ENCODE measurements around the gene SLC39A6. TPM values are rescaled to one million over a fixed set of nuclear protein-coding genes. Genes with fewer than 3 reads are reported as not detected.

Gene SLC39A6
- total and polyA plus RNA-seq, 7 donors: 8.9 to 21.6 (median 14.9) TPM

GRCh38 chr18:36058674-36059073 lies 70.5 kb downstream of the SLC39A6 start:
- no peak for TF ChIP-seq CTCF (IDR thresholded peaks at IDR 0.05)
- H3K4me3 ChIP-seq: no peak overlapping the region
- 85 to 97% (median 89%) methylated on average over 3 of the region's 3 CpGs for WGBS, 3 donors
- DNase-seq (no peak), ATAC-seq (no peak)
- peaks cover 2% of the 10 kb centered on the region for H3K4me1 ChIP-seq
- intact Hi-C loops (cut with DNase I): no loop called here
- H3K27ac ChIP-seq: no peak overlapping the region
- no peaks in the 10 kb centered on the region for H3K9me3 ChIP-seq
- H3K27me3 ChIP-seq (ENCODE audit: insufficient read depth in 3 of 3, low read length in 2 of 3): no peaks in the 10 kb centered on the region
- H3K36me3 ChIP-seq (ENCODE audit: insufficient read depth in 1 of 2, low read depth in 1 of 2): no peaks in the 10 kb centered on the region

Other genes with a start within 250 kb of the SLC39A6 start
- gene RPRD1A, start 61.8 kb downstream of the SLC39A6 start, total RNA-seq: 10 to 100 TPM; 41.5 to 59.0 (median 50.3) TPM
- gene RPRD1A, start 61.8 kb downstream of the SLC39A6 start, polyA plus RNA-seq: 10 to 100 TPM; 24.9 to 67.1 (median 32.8) TPM
- gene ELP2, start 559 bp upstream of the SLC39A6 start, total RNA-seq: 10 to 100 TPM; 54.7 to 65.5 (median 57.4) TPM
- 10 to 100 TPM; 25.0 to 39.6 (median 33.7) TPM for gene ELP2, start 559 bp upstream of the SLC39A6 start, polyA plus RNA-seq
- 1 to 10 TPM in 2 of 4 donors, under 1 TPM in 2; 0.30 to 4.8 (median 1.9) TPM for gene MOCOS, start 58.2 kb upstream of the SLC39A6 start, total RNA-seq
- gene MOCOS, start 58.2 kb upstream of the SLC39A6 start, polyA plus RNA-seq: 1 to 10 TPM in 1 of 3 donors, under 1 TPM in 2; 0.79 to 1.1 (median 0.94) TPM
- gene FHOD3, start 168.4 kb upstream of the SLC39A6 start, total RNA-seq: 10 to 100 TPM; 20.2 to 98.2 (median 33.5) TPM
- gene FHOD3, start 168.4 kb upstream of the SLC39A6 start, polyA plus RNA-seq: 10 to 100 TPM in 2 of 3 donors, 1 to 10 TPM in 1; 5.4 to 13.7 (median 10.8) TPM

Data from psoas muscle (tissue), 8 donors.